HK-2 (cell line): ENCODE data around the gene MGAT4A.
"Not testable (repeated sequence)": the region's sequence is repeated elsewhere in the genome, so short reads cannot be mapped to it uniquely, and the experiment has no call there.

Experiments
- DNase-seq: peaks from one replicate; pipeline ENCODE4 v3.0.0-alpha.2; 2018; ENCODE audit not compliant: unreplicated experiment

The MGAT4A gene

GRCh38 chr2:98702858-98703620 lies 27.9 kb downstream of the MGAT4A start:
- DNase-seq = no peak

- DNase-seq = no peak
Measured at GRCh38 chr2:98702127-98702802, 28.7 kb downstream of the MGAT4A start.

GRCh38 chr2:98701230-98701629 lies 29.7 kb downstream of the MGAT4A start:
- no peak for DNase-seq

- DNase-seq = no peak
Measured at GRCh38 chr2:98698896-98699295, 32.0 kb downstream of the MGAT4A start.

GRCh38 chr2:98697651-98698337 lies 33.1 kb downstream of the MGAT4A start:
- no peak for DNase-seq

- DNase-seq = no peak
Measured at GRCh38 chr2:98696200-98696599, 34.7 kb downstream of the MGAT4A start.

- DNase-seq = no peak
Measured at GRCh38 chr2:98695255-98695654, 35.7 kb downstream of the MGAT4A start.

- DNase-seq = no peak
Measured at GRCh38 chr2:98693477-98693876, 37.5 kb downstream of the MGAT4A start.

GRCh38 chr2:98692090-98693054 lies 38.6 kb downstream of the MGAT4A start:
- DNase-seq = no peak

GRCh38 chr2:98691303-98691702 lies 39.6 kb downstream of the MGAT4A start:
- no peak for DNase-seq

GRCh38 chr2:98685930-98686887 lies 44.7 kb downstream of the MGAT4A start:
- DNase-seq = no peak

GRCh38 chr2:98683728-98684127 lies 47.2 kb downstream of the MGAT4A start:
- DNase-seq = no peak

- DNase-seq = no peak
Measured at GRCh38 chr2:98676742-98677141, 54.2 kb downstream of the MGAT4A start.

- no peak for DNase-seq
Measured at GRCh38 chr2:98674233-98674964, 56.5 kb downstream of the MGAT4A start.

- DNase-seq = peak; percentile 9
Measured at GRCh38 chr2:98669675-98670074, 61.3 kb downstream of the MGAT4A start.

GRCh38 chr2:98665677-98666076 lies 65.3 kb downstream of the MGAT4A start:
- DNase-seq = no peak

- no peak for DNase-seq
Measured at GRCh38 chr2:98664323-98664722, 66.6 kb downstream of the MGAT4A start.

- DNase-seq = no peak
Measured at GRCh38 chr2:98663511-98664090, 67.3 kb downstream of the MGAT4A start.

GRCh38 chr2:98659491-98659840 lies 71.5 kb downstream of the MGAT4A start:
- not testable (repeated sequence) for DNase-seq
